ENCODE results near the gene SUN5. TPM values are rescaled to one million over a fixed set of nuclear protein-coding genes. Genes with fewer than 3 reads are reported as not detected.

Gene SUN5
- total RNA-seq, 1 experiment from 2014 or later, result not detected

DNA sequence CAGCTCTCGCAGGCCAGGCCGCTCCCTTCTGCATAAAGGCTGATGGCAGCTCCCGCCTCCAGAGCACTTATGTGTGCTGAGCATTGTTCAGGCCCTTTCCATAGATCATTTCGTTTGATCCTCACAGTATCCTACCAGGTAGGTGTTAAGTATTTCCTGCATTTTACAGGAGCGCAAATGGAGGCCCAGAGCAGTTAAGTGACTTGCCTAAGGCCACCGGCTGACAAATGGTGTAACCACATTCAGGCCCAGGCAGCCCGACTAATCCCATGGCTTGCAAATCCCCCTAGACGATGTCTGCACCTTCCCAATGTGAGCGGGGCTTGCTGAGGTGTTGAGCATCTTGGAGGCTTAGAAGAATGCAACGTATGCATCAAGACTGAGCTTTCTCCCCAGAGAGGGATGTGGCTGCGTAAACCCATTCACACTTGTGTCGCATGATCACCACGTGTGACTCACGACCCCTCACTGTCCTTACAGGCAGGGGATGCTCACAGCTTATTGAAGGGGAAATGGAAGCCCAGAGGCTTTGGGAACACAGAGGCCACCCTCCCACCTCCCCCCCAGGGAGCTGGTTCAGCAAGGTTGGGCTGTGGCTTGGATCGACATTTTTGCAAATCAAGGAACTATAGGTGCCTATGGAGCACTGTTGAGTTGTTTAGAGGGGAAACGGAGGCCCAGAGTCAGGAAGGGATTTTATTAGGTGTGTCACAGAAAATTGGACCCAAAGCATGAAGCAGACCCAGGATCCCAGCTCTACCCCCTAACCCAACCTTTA lies 10.3 kb upstream of the SUN5 start:
- no peak for DNase-seq (ENCODE audit: extremely low read depth, low read depth)

DNA sequence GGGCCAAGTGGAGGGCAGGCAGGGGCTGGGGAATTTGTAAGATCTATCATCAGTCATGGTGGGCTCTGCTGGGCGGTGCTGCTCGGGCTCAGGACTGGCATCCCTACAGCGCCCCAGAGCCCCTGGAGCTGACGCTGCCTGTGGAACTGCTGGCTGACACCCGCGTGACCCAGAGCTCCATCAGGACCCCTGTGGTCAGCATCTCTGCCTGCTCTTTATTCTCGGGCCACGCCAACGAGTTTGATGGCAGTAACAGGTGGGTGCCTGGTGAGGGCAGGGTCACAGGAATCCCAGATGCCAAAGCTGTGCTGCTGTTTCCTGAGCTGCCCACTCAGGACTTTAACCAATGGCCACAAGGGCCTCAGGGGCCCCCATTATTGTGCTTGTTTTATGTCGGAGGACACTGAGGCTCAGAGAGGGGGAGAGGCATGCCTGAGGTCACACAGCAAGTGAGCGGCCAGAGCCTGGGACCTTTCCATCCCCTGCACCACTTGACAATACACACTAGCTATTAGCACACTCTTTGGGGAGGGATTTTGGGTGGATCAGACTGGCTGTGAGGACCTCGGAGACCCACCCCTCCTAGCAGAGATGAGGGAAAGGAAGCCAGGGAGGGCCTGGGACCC lies 9.6 kb upstream of the SUN5 start:
- DNase-seq (ENCODE audit: extremely low read depth, low read depth), result no peak

DNA sequence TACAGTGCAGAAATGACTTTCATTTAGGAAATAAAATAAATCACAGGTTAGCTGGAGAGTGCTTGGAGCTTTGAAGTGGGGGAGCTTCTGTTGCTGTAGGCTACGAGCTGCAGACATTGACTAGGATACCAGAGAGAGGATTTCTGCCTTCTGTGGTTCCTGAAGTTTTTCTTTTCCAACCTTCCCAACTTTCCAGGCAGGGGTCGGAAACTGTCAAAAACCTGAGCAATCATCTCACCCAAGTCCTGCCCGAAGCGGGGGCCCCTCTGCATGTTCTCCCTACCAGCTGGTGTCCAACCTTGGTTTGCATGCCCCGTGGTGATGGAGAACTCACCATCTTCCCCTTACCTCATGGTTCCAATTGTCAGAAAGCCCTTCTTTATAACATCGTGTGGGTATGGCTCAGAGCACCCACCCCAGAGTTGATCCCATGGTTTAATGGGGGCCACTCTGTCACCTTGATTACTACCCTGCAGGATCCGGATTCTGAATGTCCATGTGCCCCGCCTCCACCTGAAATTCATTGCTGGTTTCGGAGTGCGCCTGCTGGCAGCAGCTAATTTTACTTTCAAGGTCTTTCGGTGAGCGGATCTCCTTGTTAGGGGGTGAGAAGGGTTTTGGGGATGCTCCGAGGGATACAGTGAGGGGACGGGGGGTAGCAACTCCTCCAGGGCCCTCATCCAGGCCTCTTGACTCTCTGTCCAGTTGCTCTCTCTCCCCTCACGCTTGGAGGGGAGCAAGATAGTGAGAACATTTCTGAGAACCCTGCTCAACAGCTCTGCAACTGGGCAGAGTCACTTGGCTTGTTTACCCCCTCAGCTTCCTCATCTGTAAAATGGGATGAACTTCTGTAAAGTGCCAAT lies 8.3 kb upstream of the SUN5 start:
- no peak for DNase-seq (ENCODE audit: extremely low read depth, low read depth)

DNA sequence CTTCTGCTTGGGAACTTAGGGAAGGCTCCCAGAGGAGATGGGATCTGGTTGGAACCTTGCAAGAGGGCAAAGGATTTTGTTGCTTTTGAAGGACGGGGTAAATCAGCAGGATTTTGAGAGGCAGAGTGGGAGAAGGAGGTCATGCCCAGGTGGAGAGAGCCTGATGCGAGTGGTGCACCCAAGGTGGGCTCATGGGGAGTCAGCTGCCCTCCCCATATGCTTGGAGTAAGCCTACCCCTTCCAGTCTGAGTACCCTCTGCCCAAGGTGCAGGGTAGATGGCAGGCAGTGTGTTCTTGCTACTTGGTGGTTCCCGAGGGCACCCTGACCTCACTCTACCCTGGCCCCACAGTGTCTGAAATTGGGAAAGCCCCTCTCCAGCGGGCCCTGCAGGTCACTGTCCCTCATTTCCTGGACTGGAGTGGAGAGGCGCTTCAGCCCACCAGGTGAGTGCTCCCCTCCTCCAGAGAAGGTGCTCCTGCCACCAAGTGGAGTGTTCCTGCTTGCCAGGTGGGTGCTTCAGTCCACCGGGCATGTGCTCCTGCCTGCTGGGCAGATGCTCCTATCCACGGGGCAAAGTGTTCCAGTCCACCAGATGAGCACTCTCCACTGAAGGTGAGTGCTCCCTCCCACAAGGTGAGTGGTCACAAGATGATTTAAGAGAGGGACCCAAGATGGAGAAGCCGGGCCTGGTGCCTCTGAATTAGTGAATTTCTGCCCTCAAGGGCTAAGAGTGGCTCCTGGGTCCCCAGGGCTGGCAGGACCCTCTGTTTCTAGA lies 6.6 kb upstream of the SUN5 start:
- DNase-seq (ENCODE audit: extremely low read depth, low read depth), result no peak

DNA sequence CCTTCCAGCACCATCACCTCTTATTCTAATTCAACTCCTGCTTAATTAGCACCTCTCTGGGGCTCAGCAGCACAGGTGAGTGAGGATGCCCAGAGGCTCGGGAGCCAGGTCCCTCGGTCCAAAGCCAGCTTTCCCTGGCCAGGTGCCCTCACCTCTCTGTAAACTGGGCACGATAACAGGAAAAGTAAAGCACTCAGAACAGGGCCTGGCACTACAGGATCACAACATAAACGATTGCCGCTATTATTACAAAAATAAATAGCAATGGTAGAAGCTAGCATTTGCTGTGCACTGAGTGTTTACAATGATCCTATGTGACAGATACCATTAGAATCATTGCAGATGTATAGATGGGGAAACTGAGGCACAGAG lies 5.9 kb upstream of the SUN5 start:
- no peak for DNase-seq (ENCODE audit: extremely low read depth, low read depth)

DNA sequence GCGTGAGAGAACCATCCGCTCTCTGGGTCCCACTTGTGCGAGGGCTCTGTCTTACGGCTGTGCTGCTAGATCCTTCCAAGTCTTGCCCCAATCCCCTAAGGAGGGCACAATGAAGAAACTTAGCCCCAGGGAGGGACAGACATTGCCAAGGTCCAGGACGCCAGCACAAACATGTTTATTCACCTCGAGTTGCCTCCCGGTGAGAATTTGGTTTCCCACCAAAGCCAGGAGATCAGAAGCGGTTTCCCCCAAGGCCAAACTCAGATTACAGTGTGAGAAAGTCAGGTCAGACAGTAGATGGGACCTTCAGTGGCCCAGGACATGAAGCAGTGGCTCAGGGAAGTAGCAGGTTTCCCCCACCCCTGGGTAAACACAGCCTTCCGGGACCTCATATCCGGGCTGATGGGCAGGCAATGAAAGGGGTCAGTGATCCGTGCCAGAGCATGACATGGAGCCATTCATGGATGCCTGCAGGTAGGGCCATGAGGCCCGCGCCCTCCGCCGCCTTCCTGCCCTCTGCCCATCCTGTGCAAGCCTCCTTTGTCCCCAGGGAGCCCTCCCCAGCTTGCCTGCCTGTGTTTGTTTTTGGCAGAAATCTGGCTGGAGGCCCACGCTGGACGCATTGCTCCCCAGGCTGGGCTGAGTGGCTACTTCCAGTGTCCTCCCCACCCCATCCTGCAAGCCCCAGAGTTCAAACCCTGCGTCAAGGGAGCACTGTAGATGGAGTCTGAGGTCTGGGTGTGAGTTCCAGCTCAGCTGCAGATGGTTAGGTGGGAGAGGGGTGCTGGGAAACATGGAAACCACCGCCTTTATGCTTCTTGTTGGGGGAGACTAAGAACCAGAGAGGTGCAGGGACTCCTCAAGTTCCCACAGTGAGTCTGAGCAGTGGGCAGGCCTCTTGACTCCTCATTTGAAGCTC lies 5.2 kb upstream of the SUN5 start:
- no peak for DNase-seq (ENCODE audit: extremely low read depth, low read depth)

DNA sequence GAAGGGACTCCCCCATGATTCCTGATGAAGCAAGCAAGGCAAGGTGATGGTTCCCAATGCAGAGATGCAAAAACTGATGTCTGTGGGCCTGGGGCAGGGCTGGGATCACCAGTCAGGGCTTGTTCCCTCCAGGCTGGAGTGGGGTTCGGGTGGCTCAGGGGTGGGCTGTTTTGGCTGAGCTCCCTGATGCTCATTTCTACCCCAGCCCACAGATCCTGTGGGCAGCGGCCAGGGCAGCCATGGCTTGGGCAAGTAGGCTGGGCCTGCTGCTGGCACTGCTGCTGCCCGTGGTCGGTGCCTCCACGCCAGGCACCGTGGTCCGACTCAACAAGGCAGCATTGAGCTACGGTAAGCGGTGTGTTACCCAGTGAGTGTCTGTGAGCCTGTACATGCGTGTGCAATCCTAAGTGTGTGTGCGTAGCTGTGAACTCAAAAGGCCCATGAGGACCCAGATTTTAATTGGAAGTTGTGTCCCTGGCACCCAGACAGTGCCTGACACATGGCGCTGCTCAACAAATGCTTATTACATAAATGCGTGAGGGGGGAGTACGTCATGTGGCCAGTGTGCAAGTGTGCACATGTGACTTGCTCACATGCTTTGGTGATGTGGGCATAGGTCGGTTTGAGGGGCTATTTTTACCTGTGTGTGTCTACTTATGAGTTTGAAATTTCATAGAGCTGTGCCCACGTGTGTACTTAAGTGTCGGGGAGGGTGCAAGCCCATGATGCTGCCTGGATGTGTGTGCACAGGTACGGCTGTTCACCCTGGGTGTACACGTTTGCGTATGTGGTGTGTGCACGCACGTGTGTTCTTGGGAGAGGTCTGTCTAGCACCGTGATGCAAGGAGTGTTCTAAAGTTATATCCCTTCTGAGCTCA lies 4.3 kb upstream of the SUN5 start:
- no peak for DNase-seq (ENCODE audit: extremely low read depth, low read depth)

DNA sequence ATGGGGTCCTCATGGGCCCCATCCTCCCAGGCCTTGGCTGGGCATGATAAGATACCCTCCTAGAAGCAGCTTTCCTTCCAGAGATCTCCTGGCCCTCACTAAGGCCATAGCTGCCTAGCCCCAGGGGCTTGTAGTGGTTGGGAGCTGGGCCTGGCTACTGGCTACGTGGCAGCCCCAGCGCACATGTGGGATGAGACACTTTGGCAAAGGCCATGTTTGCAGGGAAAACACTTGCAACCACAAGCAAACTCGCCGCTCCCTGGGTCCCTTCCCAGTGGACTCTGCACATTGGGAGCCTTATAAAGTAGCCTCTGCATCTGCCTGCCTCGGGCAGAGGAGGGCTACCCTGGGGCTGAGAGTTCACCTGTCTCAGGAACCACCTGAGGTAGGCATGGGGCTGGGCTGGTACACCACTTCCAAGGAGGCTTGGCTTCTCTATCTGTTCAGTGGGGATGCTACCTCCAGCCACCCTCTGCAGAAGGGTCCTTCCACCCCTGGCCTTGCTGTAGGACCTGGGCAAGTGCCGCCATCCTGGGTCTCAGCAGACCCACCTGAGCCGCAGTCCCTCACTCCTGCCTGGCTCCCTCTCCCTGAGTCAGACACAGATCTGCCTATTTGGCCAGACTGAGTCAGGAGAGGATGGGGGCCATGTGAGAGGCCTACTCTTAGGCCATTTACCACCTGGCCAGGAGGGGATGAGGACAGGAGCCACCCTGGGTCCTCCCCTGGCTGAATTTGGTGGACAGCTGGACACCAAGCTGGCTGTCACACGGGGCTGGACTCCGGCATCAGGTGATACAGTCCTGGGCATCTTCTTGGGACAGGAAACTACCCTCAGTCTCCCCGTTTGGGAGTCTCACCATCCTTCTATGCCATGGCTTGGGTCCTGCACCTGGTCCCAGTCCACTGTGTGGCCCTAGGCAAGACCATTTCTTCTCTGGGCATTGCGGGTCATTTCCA lies 3.4 kb upstream of the SUN5 start, which contains the start of gene BPIFB2:
Gene BPIFB2, plus strand, starts transcription at position 329 of the 960 bp plus-strand sequence. CDS start 871 bp downstream, outside the sequence.
- no peak for DNase-seq (ENCODE audit: extremely low read depth, low read depth)

DNA sequence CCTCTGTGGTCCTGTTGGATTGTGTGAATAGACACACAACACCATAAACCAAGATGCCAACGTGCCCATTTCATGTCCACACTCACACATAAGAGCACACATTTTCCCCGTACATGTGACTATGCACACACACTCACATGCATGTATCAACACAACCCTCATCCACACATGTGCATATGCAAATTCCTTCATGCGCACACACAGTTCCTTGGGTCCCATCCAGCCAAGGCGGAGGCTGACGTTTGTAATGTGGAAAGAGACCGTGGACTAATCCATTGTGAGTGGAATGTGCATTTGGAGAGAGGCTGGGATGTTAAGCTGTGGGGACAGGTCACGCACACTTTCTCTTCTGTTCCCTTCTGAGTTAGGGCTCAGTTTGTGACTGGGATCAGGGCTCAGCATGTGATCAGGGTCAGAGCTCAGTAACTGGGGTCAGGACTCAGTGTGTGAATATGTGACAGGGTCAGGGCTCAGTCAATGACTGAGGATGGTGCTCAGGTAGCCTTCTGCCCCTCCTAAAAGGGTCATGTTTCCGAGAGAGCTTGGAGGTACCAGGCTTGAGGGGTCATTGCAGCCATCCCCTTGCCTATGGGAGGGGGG lies 2.6 kb upstream of the SUN5 start:
- DNase-seq (ENCODE audit: extremely low read depth, low read depth), result no peak

DNA sequence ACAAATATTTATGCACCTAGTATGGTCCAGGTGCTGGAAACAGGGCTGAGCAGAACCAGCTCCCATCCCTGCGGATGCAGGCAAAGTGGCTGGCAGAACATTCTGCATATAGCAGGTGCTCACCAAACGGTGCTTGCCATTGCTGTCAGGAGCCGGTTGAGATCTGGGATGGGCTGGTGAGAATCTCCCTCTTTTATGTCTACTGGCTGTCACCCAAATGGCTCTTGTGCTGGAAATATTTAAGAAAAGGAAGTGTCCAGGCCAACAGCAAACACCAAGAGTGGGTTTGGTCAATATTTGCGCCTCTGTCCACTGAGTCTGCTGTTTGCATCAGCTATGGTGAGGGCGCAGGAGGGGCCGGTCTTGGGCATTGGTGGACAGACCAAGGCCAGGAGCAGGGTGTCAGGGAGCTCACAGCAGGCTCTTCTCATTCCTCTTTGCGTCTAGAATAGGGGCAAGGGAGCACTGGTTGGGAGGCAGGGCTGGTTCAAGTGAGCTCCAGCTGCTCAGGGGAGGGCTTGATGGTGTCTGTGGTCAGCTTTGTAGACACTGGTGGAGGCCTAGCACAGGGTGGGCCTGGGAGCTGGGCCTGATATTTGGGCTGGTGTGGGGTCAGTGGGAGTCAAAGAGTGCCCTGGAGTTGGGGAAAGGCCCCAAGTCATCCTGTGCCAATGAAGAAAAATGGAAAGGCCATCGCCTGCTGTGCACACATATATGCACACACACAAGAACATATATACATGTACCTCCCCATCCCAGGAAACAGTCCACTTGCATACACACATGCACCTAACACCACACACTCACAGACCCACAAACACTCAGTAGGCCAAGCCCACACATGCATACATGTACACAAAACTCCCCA lies 1.9 kb upstream of the SUN5 start:
- DNase-seq (ENCODE audit: extremely low read depth, low read depth), result no peak

DNA sequence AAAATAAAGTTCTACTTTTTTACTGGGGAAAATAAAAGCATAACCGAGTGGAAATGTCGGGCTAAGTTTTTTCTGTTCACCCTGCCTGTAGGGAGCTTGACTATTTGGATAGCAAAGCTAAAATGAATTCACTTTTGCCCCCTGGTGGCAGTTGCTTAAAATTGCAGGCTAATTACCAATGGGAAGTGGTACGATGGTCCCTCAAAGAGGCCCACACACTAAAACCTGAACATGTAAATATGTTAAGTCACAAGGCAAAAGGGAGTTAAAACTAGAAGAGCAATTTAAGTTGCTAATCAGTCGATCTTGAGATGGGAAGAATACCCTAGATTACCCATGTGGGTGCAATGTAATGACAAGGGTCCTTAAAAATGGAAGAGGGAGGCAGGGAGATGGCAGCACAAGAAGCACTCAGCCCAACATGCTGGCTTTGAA lies 916 bp upstream of the SUN5 start:
- DNase-seq (ENCODE audit: extremely low read depth, low read depth), result no peak

DNA sequence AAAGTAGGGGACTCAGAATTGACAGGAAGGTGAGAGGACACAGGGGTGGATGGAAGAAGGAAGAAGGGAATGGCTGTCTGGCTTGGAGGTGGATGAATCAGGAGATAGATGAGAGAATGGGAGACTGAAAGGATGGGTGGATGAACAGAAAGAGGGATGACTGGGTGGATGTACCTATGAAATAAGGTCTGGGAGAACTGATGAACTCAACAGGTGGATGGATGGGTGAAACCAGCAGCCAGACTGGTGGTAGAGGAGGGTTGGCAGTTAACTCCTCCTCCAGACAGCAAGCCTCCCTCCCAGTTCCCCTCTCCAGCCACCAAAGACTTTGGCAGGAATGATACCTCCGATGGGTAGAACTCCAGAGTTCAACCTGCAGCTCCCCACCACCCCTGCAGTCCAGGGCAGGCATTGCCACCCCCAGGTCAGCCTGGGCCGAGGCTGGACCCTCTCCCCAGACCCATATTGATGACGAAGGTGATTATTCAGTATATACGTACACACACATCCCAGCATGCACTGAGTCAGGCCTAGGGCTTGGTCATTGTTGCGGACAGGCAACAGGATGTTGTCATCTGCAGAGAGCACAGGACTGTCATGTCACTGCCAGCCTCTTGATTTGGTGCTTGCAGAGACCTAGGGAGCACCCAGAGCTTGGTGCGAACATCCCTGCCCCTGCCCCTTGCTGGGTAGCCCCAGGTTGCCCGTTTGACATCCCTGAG lies 2.0 kb downstream of the SUN5 start:
- DNase-seq (ENCODE audit: extremely low read depth, low read depth), result no peak

DNA sequence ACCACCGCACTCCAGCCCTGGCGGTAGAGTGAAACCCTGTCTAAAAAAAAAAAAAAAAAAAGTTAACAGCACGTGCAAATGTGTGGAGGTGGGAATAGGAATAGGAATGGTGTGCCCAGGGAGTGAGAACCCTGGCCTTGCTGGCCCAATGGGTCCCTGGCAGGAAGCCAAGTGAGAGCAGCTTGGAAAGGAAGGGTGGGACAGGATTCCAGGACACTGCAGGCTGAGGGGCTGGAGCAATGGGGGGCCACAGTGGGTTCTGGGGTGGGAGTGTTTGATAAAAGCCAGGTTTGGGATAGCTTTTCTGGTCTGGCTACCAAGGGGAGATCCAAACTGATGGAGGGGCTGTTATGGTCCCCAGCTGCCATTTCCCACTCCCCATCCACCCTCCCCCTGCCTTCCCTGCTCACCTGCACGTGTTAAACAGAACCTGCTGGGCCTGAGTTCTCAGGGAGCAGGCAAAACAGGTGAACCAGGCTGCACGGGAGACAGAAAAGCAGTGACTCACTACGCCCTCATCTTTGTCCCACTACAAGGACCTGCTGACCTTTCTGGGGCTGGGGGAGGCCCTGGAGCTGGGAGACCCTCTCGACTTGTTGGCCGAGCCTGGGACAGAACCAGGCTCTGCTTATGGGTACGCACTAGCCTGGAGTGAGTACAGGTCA lies 3.3 kb downstream of the SUN5 start:
- DNase-seq (ENCODE audit: extremely low read depth, low read depth), result no peak

DNA sequence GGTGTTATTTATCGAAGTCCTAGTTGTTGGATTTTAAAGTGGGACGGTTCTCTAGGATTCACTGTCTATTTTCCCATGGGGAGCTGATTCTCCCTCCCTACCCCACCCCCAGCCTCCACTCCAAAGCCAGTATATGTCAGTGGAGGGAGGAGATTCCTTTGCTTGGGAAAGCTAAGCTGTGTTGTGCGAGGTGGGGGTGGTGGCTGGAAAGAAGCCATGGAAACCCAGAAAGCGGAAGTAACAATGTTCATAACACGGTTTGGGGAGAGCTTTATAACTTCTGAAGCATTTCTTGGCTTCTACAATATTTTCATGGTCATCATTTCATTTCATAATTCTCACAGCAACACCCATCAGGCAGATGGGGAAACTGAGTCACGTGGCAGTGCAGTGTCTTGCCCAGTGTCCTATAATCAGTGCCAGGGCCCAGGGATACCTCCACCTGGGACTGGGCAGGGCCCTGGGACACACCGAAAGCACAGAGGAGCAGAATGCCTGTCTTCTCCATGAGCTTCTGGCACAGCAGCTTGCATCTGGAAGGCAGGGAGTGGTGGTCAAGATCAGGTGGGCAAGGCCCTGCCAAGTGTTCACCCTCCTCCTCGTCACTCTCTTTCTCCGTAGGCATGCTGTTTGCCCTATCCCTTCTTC lies 4.5 kb downstream of the SUN5 start:
- DNase-seq (ENCODE audit: extremely low read depth, low read depth), result no peak
